Activated T-cell treated with anti-CD3 and anti-CD28 coated beads, Interleukin-2, amount 50 U/mL, for 24 hours (primary cell): ENCODE data around the gene PRPF40A.

Source experiments
- DNase-seq: peaks from one replicate; pipeline ENCODE4 v3.0.0-alpha.2; 2020
- H3K27ac Mint-ChIP-seq: 2 replicates; pipeline ENCODE4 v1.8.0; 2020; ENCODE audit warnings: mild to moderate bottlenecking, mixed read lengths
- H3K27me3 Mint-ChIP-seq: 2 replicates; pipeline ENCODE4 v1.8.0; 2020; ENCODE audit warnings: mixed read lengths
- H3K36me3 Mint-ChIP-seq: 2 replicates; pipeline ENCODE4 v1.8.0; 2020; ENCODE audit warnings: low read depth, mixed read lengths
- H3K4me1 Mint-ChIP-seq: 2 replicates; pipeline ENCODE4 v1.8.0; 2020; ENCODE audit warnings: low read depth, mixed read lengths
- H3K4me3 Mint-ChIP-seq: 2 replicates; pipeline ENCODE4 v1.8.0; 2020; ENCODE audit warnings: mild to moderate bottlenecking, moderate library complexity, mixed read lengths
- H3K9me3 Mint-ChIP-seq: 2 replicates; pipeline ENCODE4 v1.8.0; 2020; ENCODE audit warnings: mixed read lengths

The PRPF40A gene

GRCh38 chr2:152626911-152627339, 90.3 kb downstream of the PRPF40A start:
- H3K36me3 Mint-ChIP-seq, result no peaks in the 10 kb centered on the region
- no peaks in the 10 kb centered on the region for H3K4me1 Mint-ChIP-seq
- no peak overlapping the region for H3K27ac Mint-ChIP-seq
- no peak overlapping the region for H3K4me3 Mint-ChIP-seq
- no peaks in the 10 kb centered on the region for H3K9me3 Mint-ChIP-seq
- no peak for DNase-seq
- H3K27me3 Mint-ChIP-seq, result peaks cover 9% of the 10 kb centered on the region

- Mint-ChIP-seq H3K36me3 (no peaks in the 10 kb centered on the region), H3K27me3 (peaks cover 9% of the 10 kb centered on the region), H3K4me1 (no peaks in the 10 kb centered on the region), H3K9me3 (no peaks in the 10 kb centered on the region), H3K4me3 (no peak overlapping the region), H3K27ac (no peak overlapping the region)
- no peak for DNase-seq
These were observed 92.5 kb downstream of the PRPF40A start for GRCh38 chr2:152624805-152625204.

- Mint-ChIP-seq H3K4me3 (no peak overlapping the region), H3K36me3 (no peaks in the 10 kb centered on the region), H3K27ac (no peak overlapping the region), H3K4me1 (no peaks in the 10 kb centered on the region), H3K27me3 (peaks cover 9% of the 10 kb centered on the region), H3K9me3 (no peaks in the 10 kb centered on the region)
- no peak for DNase-seq
These were observed 93.5 kb downstream of the PRPF40A start for GRCh38 chr2:152623775-152624174.

GRCh38 chr2:152623076-152623740, 94.1 kb downstream of the PRPF40A start:
- no peak for DNase-seq

GRCh38 chr2:152622219-152622618, 95.0 kb downstream of the PRPF40A start:
- Mint-ChIP-seq H3K9me3 (no peaks in the 10 kb centered on the region), H3K36me3 (no peaks in the 10 kb centered on the region), H3K4me3 (no peak overlapping the region), H3K27me3 (peaks cover 9% of the 10 kb centered on the region), H3K27ac (no peak overlapping the region), H3K4me1 (no peaks in the 10 kb centered on the region)
- no peak for DNase-seq

More at GRCh38 chr2:152623076-152623740, 94.1 kb downstream of the PRPF40A start:
- H3K4me1 Mint-ChIP-seq, result no peaks in the 10 kb centered on the region
- no peaks in the 10 kb centered on the region for H3K9me3 Mint-ChIP-seq
- H3K27ac Mint-ChIP-seq, result no peak overlapping the region
- H3K27me3 Mint-ChIP-seq, result peaks cover 9% of the 10 kb centered on the region
- H3K4me3 Mint-ChIP-seq, result no peak overlapping the region
- H3K36me3 Mint-ChIP-seq, result no peaks in the 10 kb centered on the region

- no peaks in the 10 kb centered on the region for H3K36me3 Mint-ChIP-seq
- no peaks in the 10 kb centered on the region for H3K4me1 Mint-ChIP-seq
- H3K27me3 Mint-ChIP-seq, result peaks cover 9% of the 10 kb centered on the region
- no peak overlapping the region for H3K27ac Mint-ChIP-seq
- H3K9me3 Mint-ChIP-seq, result no peaks in the 10 kb centered on the region
- no peak for DNase-seq
- H3K4me3 Mint-ChIP-seq, result no peak overlapping the region
These were observed 96.3 kb downstream of the PRPF40A start for GRCh38 chr2:152620985-152621384.

GRCh38 chr2:152620208-152620607, 97.1 kb downstream of the PRPF40A start:
- H3K27me3 Mint-ChIP-seq, result peaks cover 3% of the 10 kb centered on the region

GRCh38 chr2:152618193-152618564, 99.1 kb downstream of the PRPF40A start:
- no peak for DNase-seq
- Mint-ChIP-seq H3K27ac (no peak overlapping the region), H3K36me3 (no peaks in the 10 kb centered on the region), H3K4me3 (no peak overlapping the region), H3K9me3 (no peaks in the 10 kb centered on the region), H3K27me3 (no peaks in the 10 kb centered on the region), H3K4me1 (no peaks in the 10 kb centered on the region)

More at GRCh38 chr2:152620208-152620607, 97.1 kb downstream of the PRPF40A start:
- H3K36me3 Mint-ChIP-seq, result no peaks in the 10 kb centered on the region
- H3K27ac Mint-ChIP-seq, result no peak overlapping the region
- H3K4me1 Mint-ChIP-seq, result no peaks in the 10 kb centered on the region
- H3K4me3 Mint-ChIP-seq, result no peak overlapping the region
- no peaks in the 10 kb centered on the region for H3K9me3 Mint-ChIP-seq
- no peak for DNase-seq

- no peak overlapping the region for H3K4me3 Mint-ChIP-seq
- no peaks in the 10 kb centered on the region for H3K27me3 Mint-ChIP-seq
- no peaks in the 10 kb centered on the region for H3K9me3 Mint-ChIP-seq
- DNase-seq, result no peak
- H3K36me3 Mint-ChIP-seq, result no peaks in the 10 kb centered on the region
- no peaks in the 10 kb centered on the region for H3K4me1 Mint-ChIP-seq
- no peak overlapping the region for H3K27ac Mint-ChIP-seq
These were observed 99.6 kb downstream of the PRPF40A start for GRCh38 chr2:152617456-152618192.

GRCh38 chr2:152615177-152615576, 102.1 kb downstream of the PRPF40A start:
- Mint-ChIP-seq H3K4me1 (peaks cover 9% of the 10 kb centered on the region), H3K4me3 (no peak overlapping the region), H3K36me3 (no peaks in the 10 kb centered on the region), H3K27ac (no peak overlapping the region), H3K27me3 (no peaks in the 10 kb centered on the region), H3K9me3 (no peaks in the 10 kb centered on the region)
- DNase-seq, result no peak

GRCh38 chr2:152613235-152613634, 104.0 kb downstream of the PRPF40A start:
- no peak for DNase-seq
- Mint-ChIP-seq H3K4me3 (no peak overlapping the region), H3K4me1 (peaks cover 9% of the 10 kb centered on the region), H3K36me3 (no peaks in the 10 kb centered on the region), H3K27ac (no peak overlapping the region), H3K9me3 (no peaks in the 10 kb centered on the region), H3K27me3 (no peaks in the 10 kb centered on the region)

GRCh38 chr2:152611458-152612231, 105.6 kb downstream of the PRPF40A start:
- DNase-seq, result no peak
- Mint-ChIP-seq H3K27me3 (no peaks in the 10 kb centered on the region), H3K27ac (no peak overlapping the region), H3K4me3 (no peak overlapping the region), H3K36me3 (no peaks in the 10 kb centered on the region), H3K4me1 (peaks cover 9% of the 10 kb centered on the region), H3K9me3 (no peaks in the 10 kb centered on the region)

- H3K4me1 Mint-ChIP-seq, result peaks cover 9% of the 10 kb centered on the region
- DNase-seq, result no peak
- H3K27ac Mint-ChIP-seq, result no peak overlapping the region
- H3K36me3 Mint-ChIP-seq, result no peaks in the 10 kb centered on the region
- no peaks in the 10 kb centered on the region for H3K27me3 Mint-ChIP-seq
- no peak overlapping the region for H3K4me3 Mint-ChIP-seq
- no peaks in the 10 kb centered on the region for H3K9me3 Mint-ChIP-seq
These were observed 107.6 kb downstream of the PRPF40A start for GRCh38 chr2:152609699-152610098.

- Mint-ChIP-seq H3K4me1 (peaks cover 9% of the 10 kb centered on the region), H3K4me3 (no peak overlapping the region), H3K27me3 (no peaks in the 10 kb centered on the region), H3K27ac (no peak overlapping the region), H3K36me3 (no peaks in the 10 kb centered on the region), H3K9me3 (no peaks in the 10 kb centered on the region)
- DNase-seq, result no peak
These were observed 108.1 kb downstream of the PRPF40A start for GRCh38 chr2:152609154-152609553.
